ENCODE measurements around the gene PTPRS.

GRCh38 chr19:5339950-5340636 lies 519 bp downstream of the PTPRS start:
- TF ChIP-seq YY1 (IDR thresholded peaks at IDR 0.05; ENCODE audit: insufficient read depth, insufficient read length) (no peak), ZNF274 (IDR thresholded peaks at IDR 0.05; ENCODE audit: low read depth, low read length) (no peak), SUZ12 (IDR thresholded peaks at IDR 0.05; ENCODE audit: extremely low read depth, insufficient read depth, insufficient read length) (no peak)
